KMS-11 (cell line): Measurements from ENCODE around the gene PNLIPRP1.

Experiments used
- H2AFZ ChIP-seq: fragments of 200-600 bp; sonication (generic); 2 replicates; pipeline ENCODE4 v1.6.1; 2016; ENCODE audit warnings: antibody characterized with exemption, mixed run types, low read depth
- H3K27ac ChIP-seq: fragments of 200-600 bp; sonication (generic); 2 replicates; pipeline ENCODE4 v1.6.1; 2016; ENCODE audit warnings: mild to moderate bottlenecking, mixed run types
- H3K27me3 ChIP-seq: fragments of 200-600 bp; sonication (generic); 2 replicates; pipeline ENCODE4 v1.6.1; 2017; ENCODE audit warnings: mild to moderate bottlenecking, low read depth, mixed run types, moderate library complexity; ENCODE audit not compliant: insufficient read depth
- H3K36me3 ChIP-seq: fragments of 200-600 bp; sonication (generic); 2 replicates; pipeline ENCODE4 v1.6.1; 2017; ENCODE audit warnings: mild to moderate bottlenecking, mixed run types; ENCODE audit not compliant: insufficient read depth
- H3K4me1 ChIP-seq: fragments of 200-600 bp; sonication (generic); 2 replicates; pipeline ENCODE4 v1.6.1; 2016; ENCODE audit warnings: mild to moderate bottlenecking, low read depth, mixed run types; ENCODE audit not compliant: poor library complexity, severe bottlenecking
- H3K4me2 ChIP-seq: fragments of 200-600 bp; sonication (generic); 2 replicates; pipeline ENCODE4 v1.7.0; 2016; ENCODE audit warnings: mild to moderate bottlenecking, mixed run types
- H3K4me3 ChIP-seq: fragments of 200-600 bp; sonication (generic); IDR thresholded peaks from 2 replicates; pipeline ENCODE4 v1.6.1; 2017; ENCODE audit warnings: low read depth, low read length, mixed read lengths; ENCODE audit not compliant: insufficient read depth
- H3K79me2 ChIP-seq: fragments of 200-600 bp; sonication (generic); 2 replicates; pipeline ENCODE4 v1.6.1; 2016; ENCODE audit warnings: low read depth, mixed run types; ENCODE audit not compliant: insufficient read depth
- H3K9ac ChIP-seq: fragments of 200-600 bp; sonication (generic); 2 replicates; pipeline ENCODE4 v1.6.1; 2016; ENCODE audit warnings: mild to moderate bottlenecking, mixed run types
- H4K20me1 ChIP-seq: fragments of 200-600 bp; sonication (generic); 2 replicates; pipeline ENCODE4 v1.6.1; 2016; ENCODE audit warnings: mild to moderate bottlenecking, mixed run types; ENCODE audit not compliant: insufficient read depth
- CTCF ChIP-seq: fragments of 200-600 bp; sonication (generic); conservative IDR thresholded peaks from 2 replicates; pipeline ENCODE4 v1.6.1; 2017; ENCODE audit warnings: low read depth, mild to moderate bottlenecking, antibody characterized with exemption, low read length, moderate library complexity, mixed read lengths

PNLIPRP1 gene

GRCh38 chr10:116593139-116593740 is 2.5 kb downstream of the PNLIPRP1 start:
- no peaks in the 10 kb centered on the region for H4K20me1 ChIP-seq
- H3K4me3 ChIP-seq: no peak overlapping the region
- no peak for TF ChIP-seq CTCF
- H3K4me1 ChIP-seq: no peaks in the 10 kb centered on the region
- no peak overlapping the region for H3K27ac ChIP-seq
- no peaks in the 10 kb centered on the region for H3K79me2 ChIP-seq
- no peaks in the 10 kb centered on the region for H3K27me3 ChIP-seq
- H3K36me3 ChIP-seq: no peaks in the 10 kb centered on the region
- no peak overlapping the region for H2AFZ ChIP-seq
- no peak overlapping the region for H3K4me2 ChIP-seq
- H3K9ac ChIP-seq: no peak overlapping the region

GRCh38 chr10:116594525-116595035 is 3.8 kb downstream of the PNLIPRP1 start:
- H3K36me3 ChIP-seq: no peaks in the 10 kb centered on the region
- H3K4me1 ChIP-seq: no peaks in the 10 kb centered on the region
- no peak overlapping the region for H2AFZ ChIP-seq
- H3K27ac ChIP-seq: no peak overlapping the region
- H3K27me3 ChIP-seq: no peaks in the 10 kb centered on the region
- no peak overlapping the region for H3K9ac ChIP-seq
- H3K4me2 ChIP-seq: no peak overlapping the region
- H3K4me3 ChIP-seq: no peak overlapping the region
- H3K79me2 ChIP-seq: no peaks in the 10 kb centered on the region
- H4K20me1 ChIP-seq: no peaks in the 10 kb centered on the region
- TF ChIP-seq CTCF: no peak

GRCh38 chr10:116596062-116596461 is 5.3 kb downstream of the PNLIPRP1 start:
- Histone ChIP-seq H4K20me1 (no peaks in the 10 kb centered on the region), H3K27me3 (no peaks in the 10 kb centered on the region), H3K79me2 (no peaks in the 10 kb centered on the region), H3K9ac (no peak overlapping the region), H2AFZ (no peak overlapping the region), H3K4me2 (no peak overlapping the region), H3K4me1 (no peaks in the 10 kb centered on the region), H3K4me3 (no peak overlapping the region), H3K36me3 (no peaks in the 10 kb centered on the region), H3K27ac (no peak overlapping the region)
- no peak for TF ChIP-seq CTCF

GRCh38 chr10:116597543-116597942 is 6.8 kb downstream of the PNLIPRP1 start:
- H3K9ac ChIP-seq: no peak overlapping the region
- no peak overlapping the region for H3K4me2 ChIP-seq
- H3K27ac ChIP-seq: no peak overlapping the region
- no peak overlapping the region for H3K4me3 ChIP-seq
- no peak overlapping the region for H2AFZ ChIP-seq
- H3K36me3 ChIP-seq: no peaks in the 10 kb centered on the region
- no peaks in the 10 kb centered on the region for H3K27me3 ChIP-seq
- H3K79me2 ChIP-seq: no peaks in the 10 kb centered on the region
- H4K20me1 ChIP-seq: no peaks in the 10 kb centered on the region
- no peak for TF ChIP-seq CTCF
- no peaks in the 10 kb centered on the region for H3K4me1 ChIP-seq
